Epithelial cell of proximal tubule (primary cell): ENCODE data around the gene PLD4. TPM values are rescaled to one million over a fixed set of nuclear protein-coding genes. Genes with fewer than 3 reads are reported as not detected.

ENCODE experiments used
- DNase-seq: peaks from one replicate; pipeline ENCODE4 v3.0.0-alpha.2; 2011; ENCODE audit warnings: low read depth
- H3K4me3 ChIP-seq: 2 replicates; pipeline ENCODE4 v1.5.1; 2011; ENCODE audit warnings: low read depth, mild to moderate bottlenecking, low read length
- total RNA-seq: library from RNA; depleted of rRNA; stranded (reverse); fragments of >200 nt; gene quantifications from 2 replicates; pipeline ENCODE4 v1.2.3, GENCODE V29; 2015
- TF ChIP-seq, protein P1 (sequence below): conservative IDR thresholded peaks from 2 replicates; pipeline ENCODE4 v1.5.1; 2012; ENCODE audit warnings: low read depth, mild to moderate bottlenecking, low read length

The PLD4 gene
- total RNA-seq, 1 donor from 2014 or later = not detected

- no peak overlapping the region for H3K4me3 ChIP-seq
- no peak for DNase-seq
- TF ChIP-seq, protein P1, sequence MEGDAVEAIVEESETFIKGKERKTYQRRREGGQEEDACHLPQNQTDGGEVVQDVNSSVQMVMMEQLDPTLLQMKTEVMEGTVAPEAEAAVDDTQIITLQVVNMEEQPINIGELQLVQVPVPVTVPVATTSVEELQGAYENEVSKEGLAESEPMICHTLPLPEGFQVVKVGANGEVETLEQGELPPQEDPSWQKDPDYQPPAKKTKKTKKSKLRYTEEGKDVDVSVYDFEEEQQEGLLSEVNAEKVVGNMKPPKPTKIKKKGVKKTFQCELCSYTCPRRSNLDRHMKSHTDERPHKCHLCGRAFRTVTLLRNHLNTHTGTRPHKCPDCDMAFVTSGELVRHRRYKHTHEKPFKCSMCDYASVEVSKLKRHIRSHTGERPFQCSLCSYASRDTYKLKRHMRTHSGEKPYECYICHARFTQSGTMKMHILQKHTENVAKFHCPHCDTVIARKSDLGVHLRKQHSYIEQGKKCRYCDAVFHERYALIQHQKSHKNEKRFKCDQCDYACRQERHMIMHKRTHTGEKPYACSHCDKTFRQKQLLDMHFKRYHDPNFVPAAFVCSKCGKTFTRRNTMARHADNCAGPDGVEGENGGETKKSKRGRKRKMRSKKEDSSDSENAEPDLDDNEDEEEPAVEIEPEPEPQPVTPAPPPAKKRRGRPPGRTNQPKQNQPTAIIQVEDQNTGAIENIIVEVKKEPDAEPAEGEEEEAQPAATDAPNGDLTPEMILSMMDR = no peak
Observed at GRCh38 chr14:104923640-104924420, 849 bp upstream of the PLD4 start.

DNA sequence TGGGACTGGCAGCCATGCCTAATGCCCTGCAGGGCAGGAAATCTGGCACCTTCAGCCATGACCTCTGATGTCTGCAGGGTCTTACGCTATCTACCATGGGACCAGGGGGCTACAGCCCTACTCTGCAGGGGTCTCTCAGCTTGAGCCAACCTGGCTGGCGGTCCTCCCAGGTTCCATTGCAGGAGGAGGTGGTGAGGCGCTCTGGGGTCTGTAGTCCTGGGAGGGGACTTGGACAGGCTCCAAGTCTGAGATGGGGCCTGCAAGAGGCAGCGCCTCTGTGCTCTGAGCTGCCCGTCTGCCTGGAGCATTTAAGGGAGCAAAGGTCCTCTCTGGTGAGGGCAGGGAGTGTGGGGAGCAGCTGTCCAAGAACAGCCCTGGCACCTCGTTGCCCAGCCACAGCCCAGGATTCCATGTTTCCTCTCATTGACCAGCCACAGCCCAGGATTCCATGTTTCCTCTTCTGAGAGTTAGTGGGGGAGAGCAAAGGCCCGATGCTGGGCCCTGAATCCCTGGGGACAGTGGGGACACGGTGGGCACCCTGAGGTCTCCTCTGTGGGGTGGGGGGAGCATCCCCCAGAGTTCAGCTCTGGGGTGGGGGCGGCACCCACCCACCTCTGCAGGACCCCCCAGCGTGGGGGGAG lies 655 bp downstream of the PLD4 start:
- DNase-seq = no peak

GRCh38 chr14:104925855-104926609 lies 1.4 kb downstream of the PLD4 start:
- no peak overlapping the region for H3K4me3 ChIP-seq
- TF ChIP-seq, protein P1 = no peak
- DNase-seq = no peak

More for the DNA sequence above, 655 bp downstream of the PLD4 start:
- TF ChIP-seq, protein P1 = no peak
- H3K4me3 ChIP-seq = no peak overlapping the region

GRCh38 chr14:104926619-104927431 lies 2.1 kb downstream of the PLD4 start:
- no peak for DNase-seq
- TF ChIP-seq, protein P1 = no peak
- no peak overlapping the region for H3K4me3 ChIP-seq

- DNase-seq = no peak
- no peak overlapping the region for H3K4me3 ChIP-seq
- TF ChIP-seq, protein P1 = no peak
Observed at GRCh38 chr14:104927432-104927816, 2.7 kb downstream of the PLD4 start.

- TF ChIP-seq, protein P1 = no peak
- H3K4me3 ChIP-seq = no peak overlapping the region
- DNase-seq = no peak
Observed at GRCh38 chr14:104927901-104928300, 3.2 kb downstream of the PLD4 start.
